Transverse colon (tissue), 3 donors: ENCODE data around the gene OLFM3.

Experiments
- CTCF ChIP-seq, 5 experiments: fragments of 200-600 bp in 3 of 5; fragments of 450-650 bp in 2 of 5; sonication (generic) in 3 of 5; IDR thresholded peaks; 1 replicate in 2 of 5; 2 replicates in 3 of 5; pipeline ENCODE4 v1.5.1; 2016 to 2017; ENCODE audit warnings: antibody characterized with exemption in 5 of 5, inconsistent platforms in 3 of 5, mild to moderate bottlenecking in 2 of 5, moderate library complexity in 1 of 5
- EP300 ChIP-seq: sonication (generic); formaldehyde crosslinking; IDR thresholded peaks from one replicate; pipeline ENCODE4 v1.6.1; 2017; ENCODE audit warnings: antibody characterized with exemption, low read depth
- POLR2A ChIP-seq: fragments of 450-650 bp; IDR thresholded peaks from one replicate; pipeline ENCODE4 v1.6.1; 2016; ENCODE audit warnings: antibody characterized with exemption, mild to moderate bottlenecking, moderate library complexity

GRCh38 chr1:101907264-101907663, 89.5 kb downstream of the OLFM3 start:
- TF ChIP-seq CTCF (IDR thresholded peaks at IDR 0.05) (no peak), EP300 (no peak), POLR2A (no peak)
